ENCODE results near the gene SLC31A2.

Gene SLC31A2

DNA sequence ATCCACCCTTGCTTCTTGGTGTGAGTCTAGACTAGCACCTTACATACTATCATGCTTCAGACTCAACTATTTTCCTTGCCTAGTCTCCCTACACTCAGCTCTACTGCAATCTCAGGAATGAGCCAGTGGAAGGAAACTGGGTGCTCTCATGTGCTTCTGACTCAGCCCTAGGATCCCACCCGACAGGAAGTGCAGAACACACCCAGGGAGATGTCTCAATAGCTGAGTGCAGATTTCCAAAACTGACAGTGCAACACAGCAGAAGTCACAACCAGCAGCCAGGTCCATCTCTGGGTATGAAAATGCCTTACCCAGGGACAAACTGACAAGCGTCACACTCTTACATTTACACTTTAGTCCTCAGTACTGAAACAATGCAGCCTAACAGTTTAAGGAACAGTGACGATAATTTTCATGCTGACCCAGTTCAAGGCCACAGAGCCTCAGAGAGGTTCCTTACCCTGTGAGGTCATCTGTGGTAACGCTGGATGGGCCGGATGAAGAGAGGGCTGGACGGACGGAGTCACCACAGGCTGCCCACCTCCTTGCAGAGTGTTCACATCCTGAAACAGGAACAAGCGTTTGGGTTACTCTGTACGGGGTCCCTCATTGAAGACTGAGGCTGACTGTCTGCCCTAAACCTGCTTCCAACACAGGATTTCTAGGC lies 37.3 kb downstream of the SLC31A2 start:
- no peak for DNase-seq

- DNase-seq = no peak
Measured at GRCh38 chr9:113192455-113192854, 41.6 kb downstream of the SLC31A2 start.

- DNase-seq = no peak
Measured at GRCh38 chr9:113199683-113200329, 49.0 kb downstream of the SLC31A2 start.

DNA sequence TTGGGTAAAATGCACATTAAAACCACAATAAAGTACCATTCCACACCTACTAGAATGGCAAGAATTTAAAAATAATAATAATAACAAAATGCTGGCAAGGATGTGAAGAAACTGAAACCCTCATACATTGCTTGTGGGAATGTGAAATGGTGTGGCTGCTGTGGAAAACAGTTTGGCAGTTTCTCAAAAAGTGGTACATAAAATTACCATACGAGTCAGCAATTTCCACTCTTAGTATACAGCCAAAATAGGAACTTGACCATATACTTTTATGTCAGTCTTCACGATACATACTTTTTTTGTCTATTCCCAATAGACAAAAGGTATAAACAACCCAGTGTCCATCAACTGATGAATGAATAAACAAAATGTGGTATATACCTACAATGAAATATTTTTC lies 54.6 kb downstream of the SLC31A2 start:
- no peak for DNase-seq

GRCh38 chr9:113205861-113206260 lies 55.1 kb downstream of the SLC31A2 start:
- DNase-seq = no peak

GRCh38 chr9:113210815-113211214 lies 60.0 kb downstream of the SLC31A2 start:
- no peak for DNase-seq

All from NCI-H82 (cell line).